Measurements from ENCODE around the gene P4HA2. TPM values are rescaled to one million over a fixed set of nuclear protein-coding genes. Genes with fewer than 3 reads are reported as not detected.

P4HA2 gene
- total and polyA plus RNA-seq, 9 of the 15 experiments (the other 6 are each of a cell fraction or from before 2014, with no cell fraction given) = 9.6 to 50.0 (median 12.7) TPM

DNA sequence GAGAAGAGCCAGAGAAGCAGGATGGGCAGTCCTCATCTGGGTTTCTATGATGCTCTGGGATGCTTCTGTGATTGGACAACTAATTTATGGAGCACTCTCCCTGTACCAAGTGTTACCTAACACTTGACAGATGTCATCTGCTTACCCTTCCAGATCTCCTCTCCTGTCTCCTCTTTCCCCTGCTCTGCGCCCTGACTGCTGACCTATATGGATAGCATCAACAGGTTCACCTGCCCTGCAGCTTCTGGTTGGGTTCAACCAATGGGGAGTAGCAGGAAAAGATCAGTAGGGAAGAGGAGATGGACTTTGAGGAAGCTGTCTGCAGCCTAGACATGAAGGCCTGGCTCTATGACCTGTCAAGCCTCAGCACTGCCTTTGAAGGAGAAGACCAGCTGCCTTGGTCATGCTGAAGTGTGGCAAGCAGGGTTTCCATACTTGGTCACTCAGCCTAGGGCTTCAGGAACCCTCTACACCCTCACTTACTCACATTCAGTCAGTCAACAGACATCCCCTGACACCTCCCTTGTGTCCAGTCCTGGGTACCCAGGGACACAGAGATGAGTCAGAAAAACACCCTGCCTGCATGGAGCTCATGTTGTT, 11.3 kb upstream of the P4HA2 start (continued):
- TF ChIP-seq NR2C1 (IDR thresholded peaks at IDR 0.05) (no peak), NR2C1 (tag; IDR thresholded peaks at IDR 0.05) (no peak), MEF2D (tag; conservative IDR thresholded peaks at IDR 0.05; ENCODE audit: low read depth) (no peak), MAFG (tag; conservative IDR thresholded peaks at IDR 0.05) (no peak), RCOR1 (IDR thresholded peaks at IDR 0.05; ENCODE audit: borderline replicate concordance in 1 of 2, low read depth in 2 of 2, low read length in 2 of 2) (no peak), CEBPG (CRISPR knock-in tag; IDR thresholded peaks at IDR 0.05) (no peak), CEBPG (tag; conservative IDR thresholded peaks at IDR 0.05 in 1 of 2, IDR thresholded peaks at IDR 0.05 in 1 of 2) (no peak)
- TF ChIP-seq, protein P1, sequence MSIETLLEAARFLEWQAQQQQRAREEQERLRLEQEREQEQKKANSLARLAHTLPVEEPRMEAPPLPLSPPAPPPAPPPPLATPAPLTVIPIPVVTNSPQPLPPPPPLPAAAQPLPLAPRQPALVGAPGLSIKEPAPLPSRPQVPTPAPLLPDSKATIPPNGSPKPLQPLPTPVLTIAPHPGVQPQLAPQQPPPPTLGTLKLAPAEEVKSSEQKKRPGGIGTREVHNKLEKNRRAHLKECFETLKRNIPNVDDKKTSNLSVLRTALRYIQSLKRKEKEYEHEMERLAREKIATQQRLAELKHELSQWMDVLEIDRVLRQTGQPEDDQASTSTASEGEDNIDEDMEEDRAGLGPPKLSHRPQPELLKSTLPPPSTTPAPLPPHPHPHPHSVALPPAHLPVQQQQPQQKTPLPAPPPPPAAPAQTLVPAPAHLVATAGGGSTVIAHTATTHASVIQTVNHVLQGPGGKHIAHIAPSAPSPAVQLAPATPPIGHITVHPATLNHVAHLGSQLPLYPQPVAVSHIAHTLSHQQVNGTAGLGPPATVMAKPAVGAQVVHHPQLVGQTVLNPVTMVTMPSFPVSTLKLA (conservative IDR thresholded peaks at IDR 0.05) = no peak
- TF ChIP-seq, protein P2, sequence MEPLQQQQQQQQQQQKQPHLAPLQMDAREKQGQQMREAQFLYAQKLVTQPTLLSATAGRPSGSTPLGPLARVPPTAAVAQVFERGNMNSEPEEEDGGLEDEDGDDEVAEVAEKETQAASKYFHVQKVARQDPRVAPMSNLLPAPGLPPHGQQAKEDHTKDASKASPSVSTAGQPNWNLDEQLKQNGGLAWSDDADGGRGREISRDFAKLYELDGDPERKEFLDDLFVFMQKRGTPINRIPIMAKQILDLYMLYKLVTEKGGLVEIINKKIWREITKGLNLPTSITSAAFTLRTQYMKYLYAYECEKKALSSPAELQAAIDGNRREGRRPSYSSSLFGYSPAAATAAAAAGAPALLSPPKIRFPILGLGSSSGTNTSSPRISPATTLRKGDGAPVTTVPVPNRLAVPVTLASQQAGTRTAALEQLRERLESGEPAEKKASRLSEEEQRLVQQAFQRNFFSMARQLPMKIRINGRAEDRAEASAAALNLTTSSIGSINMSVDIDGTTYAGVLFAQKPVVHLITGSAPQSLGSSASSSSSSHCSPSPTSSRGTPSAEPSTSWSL (CRISPR knock-in tag; IDR thresholded peaks at IDR 0.05; ENCODE audit: borderline replicate concordance) = no peak

Data from K562 (cell line).